DOHH2 (cell line): ENCODE results near the gene FEM1B.

Experiments used
- H3F3A ChIP-seq: fragments of 200-600 bp; sonication (generic), shearing (Covaris generic); 2 replicates; pipeline ENCODE4 v1.6.0; 2016; ENCODE audit warnings: antibody characterized with exemption, mild to moderate bottlenecking; ENCODE audit not compliant: control insufficient read depth, insufficient read depth
- H3K27ac ChIP-seq: fragments of 200-600 bp; sonication (generic); 2 replicates; pipeline ENCODE4 v1.5.1; 2014; ENCODE audit warnings: low read depth, mild to moderate bottlenecking, low read length, moderate library complexity
- H3K27me3 ChIP-seq: fragments of 200-600 bp; sonication (generic); 2 replicates; pipeline ENCODE4 v1.6.1; 2014; ENCODE audit warnings: mild to moderate bottlenecking, low read length, mixed read lengths; ENCODE audit not compliant: control insufficient read depth
- H3K36me3 ChIP-seq: fragments of 200-600 bp; sonication (generic); 2 replicates; pipeline ENCODE4 v1.6.1; 2014; ENCODE audit warnings: mild to moderate bottlenecking, low read length, moderate library complexity, mixed read lengths; ENCODE audit not compliant: control insufficient read depth
- H3K4me1 ChIP-seq: fragments of 200-600 bp; sonication (generic); 2 replicates; pipeline ENCODE4 v1.6.1; 2014; ENCODE audit warnings: mild to moderate bottlenecking, low read length, mixed read lengths; ENCODE audit not compliant: control insufficient read depth
- H3K4me2 ChIP-seq: fragments of 200-600 bp; sonication (generic); 2 replicates; pipeline ENCODE4 v1.6.0; 2014; ENCODE audit warnings: mild to moderate bottlenecking, low read length, moderate library complexity
- H3K4me3 ChIP-seq: fragments of 200-600 bp; sonication (generic); 2 replicates; pipeline ENCODE4 v1.5.1; 2014; ENCODE audit warnings: mild to moderate bottlenecking, low read length, mixed read lengths
- H3K79me2 ChIP-seq: fragments of 200-600 bp; sonication (generic); 2 replicates; pipeline ENCODE4 v1.6.1; 2014; ENCODE audit warnings: mild to moderate bottlenecking, low read length, mixed read lengths; ENCODE audit not compliant: control insufficient read depth
- H3K9me2 ChIP-seq: fragments of 200-600 bp; sonication (generic); replicated peaks from 2 replicates; pipeline ENCODE4 v1.6.1; 2014; ENCODE audit warnings: mild to moderate bottlenecking, low read length, mixed read lengths; ENCODE audit not compliant: control insufficient read depth
- H3K9me3 ChIP-seq: fragments of 200-600 bp; sonication (generic); 2 replicates; pipeline ENCODE4 v1.6.1; 2014; ENCODE audit warnings: antibody characterized with exemption, low read length, mixed read lengths; ENCODE audit not compliant: control insufficient read depth, insufficient read depth
- H4K20me1 ChIP-seq: fragments of 200-600 bp; sonication (generic); 2 replicates; pipeline ENCODE4 v1.6.0; 2014; ENCODE audit warnings: low read depth, mild to moderate bottlenecking, antibody characterized with exemption, low read length, moderate library complexity; ENCODE audit not compliant: control insufficient read depth, insufficient read depth
- EZH2phosphoT487 ChIP-seq: fragments of 200-600 bp; sonication (generic); IDR thresholded peaks from 2 replicates; pipeline ENCODE4 v1.6.1; 2017; ENCODE audit warnings: borderline replicate concordance, mild to moderate bottlenecking, antibody characterized with exemption, low read length, moderate library complexity, mixed read lengths
- TF ChIP-seq, protein P1 (sequence below): fragments of 200-600 bp; sonication (generic); IDR thresholded peaks from one replicate; pipeline ENCODE4 v1.5.1; 2014; ENCODE audit warnings: antibody characterized with exemption, mild to moderate bottlenecking, low read depth, low read length; ENCODE audit not compliant: poor library complexity, severe bottlenecking

Gene FEM1B

DNA sequence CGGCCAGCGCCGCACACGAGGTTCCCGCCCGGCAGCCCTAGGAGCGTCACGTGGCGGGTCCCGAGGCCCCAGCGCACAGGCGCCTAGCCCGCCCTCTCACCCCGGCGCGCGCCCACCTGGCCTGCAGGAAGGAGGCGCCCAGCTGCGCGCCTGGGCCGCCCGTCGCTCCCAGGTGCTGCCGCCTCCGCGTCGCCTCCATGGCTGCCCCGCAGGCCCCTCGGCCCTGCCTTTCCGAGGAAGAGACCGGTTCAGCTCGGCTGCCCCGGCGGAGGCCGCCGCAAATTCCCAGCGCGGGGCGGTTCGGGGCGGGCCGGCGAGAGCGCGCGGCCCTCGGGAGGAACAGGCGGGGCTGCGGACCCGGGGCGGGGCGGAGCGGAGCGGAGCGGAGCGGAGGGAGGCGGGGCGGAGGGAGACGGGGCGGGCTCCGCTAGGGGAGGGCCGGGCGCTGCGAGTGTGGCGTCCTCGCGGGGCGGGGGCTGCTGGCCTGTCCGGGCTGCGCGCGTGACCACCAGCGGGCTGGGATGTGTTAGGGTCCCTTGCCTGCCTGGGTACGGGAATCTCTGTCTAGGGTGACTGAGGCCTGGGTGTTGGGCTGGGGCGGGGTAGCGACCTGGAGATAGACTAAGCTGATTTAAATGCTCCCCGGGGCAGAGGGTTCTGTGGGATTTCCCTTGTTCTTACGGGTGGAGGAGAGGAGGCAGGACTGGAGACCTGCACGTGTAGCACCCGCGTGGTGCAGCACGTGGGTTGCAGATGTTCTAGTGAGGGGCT lies 48.0 kb upstream of the FEM1B start, which contains the start of gene CLN6:
Gene CLN6, minus strand, starts transcription at position 343 of the 771 bp plus-strand sequence. Its CDS starts 144 bp downstream, at position 199.
- Histone ChIP-seq H3K4me2 (peak within 1 kb of the TSS; percentile 74), H3F3A (peaks cover 8% of the 10 kb centered on the region), H3K27ac (peak within 1 kb of the TSS; percentile 80), H3K9me2 (no peaks in the 10 kb centered on the region), H3K27me3 (no peaks in the 10 kb centered on the region), H3K36me3 (peaks cover 20% of the 10 kb centered on the region), H3K79me2 (peaks cover 47% of the 10 kb centered on the region), H3K9me3 (no peaks in the 10 kb centered on the region), H3K4me1 (peaks cover 56% of the 10 kb centered on the region), H4K20me1 (no peaks in the 10 kb centered on the region), H3K4me3 (peak within 1 kb of the TSS; percentile 98)
- TF ChIP-seq EZH2phosphoT487, result no peak
- TF ChIP-seq, protein P1, sequence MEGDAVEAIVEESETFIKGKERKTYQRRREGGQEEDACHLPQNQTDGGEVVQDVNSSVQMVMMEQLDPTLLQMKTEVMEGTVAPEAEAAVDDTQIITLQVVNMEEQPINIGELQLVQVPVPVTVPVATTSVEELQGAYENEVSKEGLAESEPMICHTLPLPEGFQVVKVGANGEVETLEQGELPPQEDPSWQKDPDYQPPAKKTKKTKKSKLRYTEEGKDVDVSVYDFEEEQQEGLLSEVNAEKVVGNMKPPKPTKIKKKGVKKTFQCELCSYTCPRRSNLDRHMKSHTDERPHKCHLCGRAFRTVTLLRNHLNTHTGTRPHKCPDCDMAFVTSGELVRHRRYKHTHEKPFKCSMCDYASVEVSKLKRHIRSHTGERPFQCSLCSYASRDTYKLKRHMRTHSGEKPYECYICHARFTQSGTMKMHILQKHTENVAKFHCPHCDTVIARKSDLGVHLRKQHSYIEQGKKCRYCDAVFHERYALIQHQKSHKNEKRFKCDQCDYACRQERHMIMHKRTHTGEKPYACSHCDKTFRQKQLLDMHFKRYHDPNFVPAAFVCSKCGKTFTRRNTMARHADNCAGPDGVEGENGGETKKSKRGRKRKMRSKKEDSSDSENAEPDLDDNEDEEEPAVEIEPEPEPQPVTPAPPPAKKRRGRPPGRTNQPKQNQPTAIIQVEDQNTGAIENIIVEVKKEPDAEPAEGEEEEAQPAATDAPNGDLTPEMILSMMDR, result no peak

DNA sequence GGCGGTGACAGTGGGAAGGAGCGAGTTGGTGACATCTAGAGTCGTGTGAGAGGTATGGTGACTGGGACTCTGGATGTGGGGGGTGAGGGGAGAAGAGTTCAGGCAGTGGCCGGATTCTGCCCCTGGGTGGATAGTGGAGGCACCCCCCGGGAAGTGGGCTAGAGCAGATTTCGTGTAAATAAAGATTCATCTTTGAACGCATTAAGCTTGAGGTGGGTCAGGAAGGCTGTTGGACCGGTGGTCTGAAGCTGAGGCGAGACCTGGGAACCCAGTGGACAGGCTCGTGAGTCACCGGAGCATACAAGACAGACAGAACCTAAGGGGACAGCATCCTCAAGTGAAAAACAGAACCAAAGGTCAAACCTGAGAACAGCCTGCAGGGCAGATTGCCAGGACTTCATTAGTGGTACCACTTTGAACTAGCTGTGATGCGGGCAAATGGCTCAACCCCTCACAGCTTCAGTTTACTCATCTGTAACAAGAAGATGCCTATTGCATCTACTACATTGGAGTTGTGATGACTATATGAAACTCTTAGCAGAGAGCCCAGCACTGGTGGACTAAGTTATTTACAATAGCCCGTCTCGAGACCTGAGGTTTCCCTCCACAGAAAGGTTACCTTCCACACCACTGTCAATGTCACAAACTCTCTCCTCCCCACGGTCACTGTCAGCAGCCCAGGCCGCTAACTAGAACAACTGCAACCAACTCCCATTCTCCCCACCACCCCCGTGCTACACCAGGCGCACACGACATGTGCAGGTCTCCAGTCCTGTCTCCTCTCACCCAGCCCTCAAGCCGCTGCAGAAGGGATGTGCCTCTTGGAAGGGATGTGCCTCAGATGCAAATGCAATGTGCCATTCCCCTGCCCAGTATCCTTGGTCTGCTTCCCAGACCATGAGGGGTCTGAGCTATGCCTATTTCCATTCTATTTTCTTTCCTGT lies 47.1 kb upstream of the FEM1B start:
- H3K9me2 ChIP-seq, result no peaks in the 10 kb centered on the region
- TF ChIP-seq EZH2phosphoT487, result no peak
- TF ChIP-seq, protein P1, result peak; percentile 42
- no peaks in the 10 kb centered on the region for H3K9me3 ChIP-seq
- no peaks in the 10 kb centered on the region for H3K27me3 ChIP-seq
- H3K4me1 ChIP-seq, result peaks cover 48% of the 10 kb centered on the region
- peaks cover 38% of the 10 kb centered on the region for H3K79me2 ChIP-seq
- peaks cover 20% of the 10 kb centered on the region for H3K36me3 ChIP-seq
- H4K20me1 ChIP-seq, result no peaks in the 10 kb centered on the region
- H3F3A ChIP-seq, result peaks cover 2% of the 10 kb centered on the region
- H3K4me3 ChIP-seq, result peak overlapping the region; percentile 98
- H3K4me2 ChIP-seq, result peak overlapping the region; percentile 74
- H3K27ac ChIP-seq, result peak overlapping the region; percentile 80

DNA sequence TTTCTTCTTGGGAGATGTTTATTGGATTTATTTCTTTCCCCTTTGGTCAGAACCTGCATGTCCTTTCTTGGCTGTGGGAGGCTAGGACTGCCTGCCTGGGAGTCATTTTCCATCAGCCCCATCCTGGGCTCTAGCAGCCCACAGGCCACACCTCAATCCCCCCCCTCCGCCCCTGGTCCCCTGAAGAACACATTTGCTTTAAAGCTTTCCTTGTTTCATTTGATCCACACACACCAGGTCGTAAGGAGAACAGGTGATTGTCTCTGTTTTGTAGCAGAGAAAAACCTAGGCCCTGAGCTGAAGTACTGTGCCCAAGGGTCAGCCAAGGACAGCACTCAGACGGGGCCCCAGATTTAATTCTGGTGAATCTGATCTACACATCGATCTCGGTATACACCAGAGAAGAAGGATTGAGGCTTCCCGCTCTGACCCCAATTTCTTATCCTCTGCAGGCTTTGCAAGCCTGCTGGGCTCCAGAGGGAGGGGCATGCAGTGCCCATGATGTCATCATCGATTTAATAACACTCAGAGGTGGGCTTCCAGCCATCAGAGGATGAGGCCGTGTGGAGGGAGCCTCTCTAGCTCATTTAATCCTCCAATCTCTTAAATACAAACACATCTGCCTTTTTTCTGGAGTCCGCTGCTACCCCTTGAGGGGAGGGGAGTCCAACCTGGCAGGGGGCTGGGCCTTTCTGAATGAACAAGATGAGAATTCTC lies 46.3 kb upstream of the FEM1B start:
- Histone ChIP-seq H3K4me3 (no peak overlapping the region), H4K20me1 (no peaks in the 10 kb centered on the region), H3F3A (no peaks in the 10 kb centered on the region), H3K9me2 (no peaks in the 10 kb centered on the region), H3K36me3 (peaks cover 20% of the 10 kb centered on the region), H3K4me2 (peak overlapping the region; percentile 74; the same call in 1 of the 2 replicates), H3K4me1 (peaks cover 39% of the 10 kb centered on the region), H3K9me3 (no peaks in the 10 kb centered on the region), H3K27me3 (no peaks in the 10 kb centered on the region), H3K79me2 (peaks cover 30% of the 10 kb centered on the region), H3K27ac (no peak overlapping the region)
- TF ChIP-seq, protein P1, result no peak
- TF ChIP-seq EZH2phosphoT487, result no peak
